Measurements from ENCODE around the gene SPANXN2. TPM values are rescaled to one million over a fixed set of nuclear protein-coding genes. Genes with fewer than 3 reads are reported as not detected.

SPANXN2 gene
- total and polyA plus RNA-seq, 8 donors, result not detected

DNA sequence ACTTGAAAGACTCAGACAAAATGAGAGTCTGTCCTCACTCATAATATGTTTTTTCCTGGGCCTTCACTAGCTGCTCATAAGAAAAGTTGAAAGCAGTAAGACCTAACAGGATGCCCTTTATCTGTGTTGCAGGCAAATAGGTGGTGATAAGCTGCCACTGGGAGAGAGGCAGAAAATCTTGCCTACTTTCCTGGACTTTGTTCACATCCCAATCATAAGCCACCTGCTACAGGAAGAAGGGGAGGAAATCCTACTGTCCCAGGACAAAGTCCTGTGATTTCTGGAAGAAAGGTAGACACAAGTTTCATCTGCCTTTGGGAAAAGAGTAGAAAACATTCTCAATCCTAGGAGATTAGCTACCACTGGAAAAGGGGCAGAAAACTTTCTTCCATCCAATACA is 13.3 kb upstream of the SPANXN2 start:
- peaks cover 0 to 7% (median 0%) of the 10 kb centered on the region in 4 donors for H3K27me3 ChIP-seq
- intact Hi-C loops (cut with DNase I), result no loop called here
- DNase-seq, result no peak
- no peak overlapping the region for H3K27ac ChIP-seq
- H3K36me3 ChIP-seq, result no peaks in the 10 kb centered on the region
- H3K4me3 ChIP-seq, result no peak overlapping the region
- ATAC-seq, result no peak
- no peak for FAIRE-seq
- no peaks in the 10 kb centered on the region for H3K9me3 ChIP-seq
- TF ChIP-seq CTCF (IDR thresholded peaks at IDR 0.05), result no peak
- H3K4me1 ChIP-seq, result no peaks in the 10 kb centered on the region

DNA sequence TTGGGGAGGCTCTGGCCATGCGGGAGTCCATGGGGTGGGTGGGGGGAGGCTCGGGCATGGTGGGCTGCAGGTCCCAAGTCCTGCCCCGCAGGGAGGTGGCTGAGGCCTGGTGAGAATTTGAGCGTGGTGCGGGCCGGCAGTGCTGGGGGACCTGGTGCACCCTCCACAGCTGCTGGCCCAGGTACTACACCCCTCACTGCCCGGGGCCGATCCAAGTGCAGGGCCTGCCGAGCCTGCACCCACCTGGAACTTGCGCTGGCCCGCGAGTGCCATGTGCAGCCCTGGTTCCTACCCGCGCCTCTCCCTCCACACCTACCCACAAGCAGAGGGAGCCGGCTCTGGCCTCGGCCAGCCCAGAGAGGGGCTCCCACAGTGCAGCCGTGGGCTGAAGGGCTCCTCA is 5.7 kb upstream of the SPANXN2 start:
- no peak for TF ChIP-seq CTCF (IDR thresholded peaks at IDR 0.05)
- DNase-seq (peak in 1 of 6 donors; percentile 60), ATAC-seq (no peak), FAIRE-seq (no peak)
- WGBS, 2 donors, result 87 to 89% methylated on average over 15 to 17 of the region's 17 CpGs
- intact Hi-C loops (cut with DNase I), result no loop called here
- H3K9me3 ChIP-seq, result no peaks in the 10 kb centered on the region
- H3K27ac ChIP-seq, result no peak overlapping the region
- no peaks in the 10 kb centered on the region for H3K4me1 ChIP-seq
- no peaks in the 10 kb centered on the region for H3K27me3 ChIP-seq
- no peak overlapping the region for H3K4me3 ChIP-seq
- H3K36me3 ChIP-seq, result no peaks in the 10 kb centered on the region

DNA sequence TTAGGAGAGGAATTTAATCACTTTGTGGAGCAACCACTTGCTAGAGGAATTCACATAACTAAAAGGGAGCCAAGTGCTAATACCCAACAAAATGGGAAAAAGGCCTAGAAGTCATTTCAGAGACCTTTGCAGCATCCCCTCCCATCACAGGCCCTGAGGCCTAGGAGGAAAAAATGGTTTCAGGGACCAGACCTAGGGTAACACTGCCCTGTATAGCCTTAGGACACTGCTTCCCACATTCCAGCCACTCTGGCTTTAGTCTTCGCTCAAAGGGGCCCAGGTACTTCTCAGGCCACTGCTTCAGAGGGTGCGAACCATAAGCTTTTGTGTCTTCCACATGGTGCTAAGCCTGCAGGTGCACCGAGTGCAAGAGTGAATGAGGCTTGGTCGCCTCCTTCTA is 19.1 kb downstream of the SPANXN2 start:
- H3K27ac ChIP-seq, result no peak overlapping the region
- ATAC-seq (no peak), FAIRE-seq (no peak), DNase-seq (no peak)
- no peak for TF ChIP-seq CTCF (IDR thresholded peaks at IDR 0.05)
- H3K27me3 ChIP-seq, result no peaks in the 10 kb centered on the region
- H3K4me1 ChIP-seq, result no peaks in the 10 kb centered on the region
- no peaks in the 10 kb centered on the region for H3K9me3 ChIP-seq
- no peaks in the 10 kb centered on the region for H3K36me3 ChIP-seq
- intact Hi-C loops (cut with DNase I), result no loop called here
- 61 to 73% methylated on average over 4 of the region's 4 CpGs for WGBS, 2 donors
- H3K4me3 ChIP-seq, result no peak overlapping the region

GRCh38 chrX:143694885-143695284 is 25.7 kb downstream of the SPANXN2 start:
- no peaks in the 10 kb centered on the region for H3K36me3 ChIP-seq
- H3K4me1 ChIP-seq, result no peaks in the 10 kb centered on the region
- DNase-seq (no peak), FAIRE-seq (peak; percentile 17), ATAC-seq (no peak)
- WGBS, 2 donors, result 66 to 67% methylated on average over 1 of the region's 1 CpG
- H3K27me3 ChIP-seq, result peaks cover 0 to 7% (median 0%) of the 10 kb centered on the region in 4 donors
- TF ChIP-seq CTCF (IDR thresholded peaks at IDR 0.05), result no peak
- no peak overlapping the region for H3K4me3 ChIP-seq
- no peak overlapping the region for H3K27ac ChIP-seq
- intact Hi-C loops (cut with DNase I), result no loop called here
- H3K9me3 ChIP-seq, result no peaks in the 10 kb centered on the region

DNA sequence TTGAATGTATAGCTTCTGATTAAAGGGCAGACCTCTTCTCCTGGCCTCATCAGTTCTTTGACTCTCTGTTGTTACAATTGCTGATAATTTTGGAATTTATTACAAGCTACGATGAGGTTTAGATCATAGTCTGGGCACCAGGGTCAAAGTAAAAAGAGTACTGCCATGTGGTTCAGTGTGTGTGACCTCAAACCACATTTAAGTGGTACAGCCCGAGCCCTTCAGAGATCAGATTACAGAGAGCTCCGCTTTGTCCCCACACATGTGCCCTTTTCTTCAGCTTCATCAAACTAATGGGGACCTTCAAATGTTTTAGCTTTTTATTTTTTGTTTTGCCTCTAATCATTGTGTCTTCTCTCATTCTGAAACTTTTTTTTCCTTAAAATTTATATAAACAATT is 37.1 kb downstream of the SPANXN2 start:
- Histone ChIP-seq H3K36me3 (no peaks in the 10 kb centered on the region), H3K27me3 (peaks cover 0 to 4% (median 3%) of the 10 kb centered on the region in 4 donors), H3K4me1 (no peaks in the 10 kb centered on the region), H3K4me3 (no peak overlapping the region), H3K27ac (no peak overlapping the region), H3K9me3 (no peaks in the 10 kb centered on the region)
- no peak for ATAC-seq
- WGBS, 2 donors, result 38 to 49% methylated on average over 3 of the region's 3 CpGs
- FAIRE-seq, result no peak
- TF ChIP-seq CTCF (IDR thresholded peaks at IDR 0.05), result no peak
- intact Hi-C loops (cut with DNase I), result no loop called here
- DNase-seq, result no peak
